OCI-LY1 (cell line): ENCODE measurements around the gene CCDC70.

ENCODE experiments used
- CTCF ChIP-seq: fragments of 200-600 bp; sonication (generic), shearing (Covaris generic); IDR thresholded peaks from 2 replicates; pipeline ENCODE4 v1.5.1; 2017; ENCODE audit warnings: mild to moderate bottlenecking, antibody characterized with exemption, low read length, moderate library complexity, mixed read lengths
- EZH2 ChIP-seq: fragments of 200-600 bp; sonication (generic), shearing (Covaris generic); IDR thresholded peaks from 2 replicates; pipeline ENCODE4 v1.8.0; 2017; ENCODE audit warnings: borderline replicate concordance, mixed run types, mild to moderate bottlenecking, antibody characterized with exemption, low read length, moderate library complexity, mixed read lengths

GRCh38 chr13:51829568-51829899 is 32.2 kb upstream of the CCDC70 start:
- no peak for TF ChIP-seq CTCF
- no peak for TF ChIP-seq EZH2
